GM12864 (cell line): Measurements from ENCODE around the gene KCNQ1.

ENCODE experiments used
- DNase-seq: peaks from one replicate; pipeline ENCODE4 v3.0.0-alpha.2; 2011; ENCODE audit warnings: low read depth
- H3K4me3 ChIP-seq: 2 replicates; pipeline ENCODE4 v1.5.1; 2011; ENCODE audit warnings: mild to moderate bottlenecking, low read depth, low read length, control low read depth
- CTCF ChIP-seq: IDR thresholded peaks from 2 replicates; pipeline ENCODE4 v1.5.1; 2011; ENCODE audit warnings: low read depth, mild to moderate bottlenecking, moderate library complexity, low read length, control low read depth, inconsistent platforms; ENCODE audit errors: missing control alignments

The KCNQ1 gene

GRCh38 chr11:2859699-2860037 is 414.9 kb downstream of the KCNQ1 start:
- no peak for DNase-seq
- TF ChIP-seq CTCF = no peak
- no peak overlapping the region for H3K4me3 ChIP-seq

- H3K4me3 ChIP-seq = no peak overlapping the region
- TF ChIP-seq CTCF = no peak
- DNase-seq = no peak
Measured at GRCh38 chr11:2860636-2861035, 415.8 kb downstream of the KCNQ1 start.

GRCh38 chr11:2862395-2863275 is 417.8 kb downstream of the KCNQ1 start:
- DNase-seq = no peak
- no peak for TF ChIP-seq CTCF
- no peak overlapping the region for H3K4me3 ChIP-seq

GRCh38 chr11:2863276-2863618 is 418.4 kb downstream of the KCNQ1 start:
- no peak for TF ChIP-seq CTCF
- no peak for DNase-seq
- no peak overlapping the region for H3K4me3 ChIP-seq

- no peak overlapping the region for H3K4me3 ChIP-seq
- no peak for TF ChIP-seq CTCF
- no peak for DNase-seq
Measured at GRCh38 chr11:2864901-2865300, 420.1 kb downstream of the KCNQ1 start.

- no peak for DNase-seq
- no peak overlapping the region for H3K4me3 ChIP-seq
- no peak for TF ChIP-seq CTCF
Measured at GRCh38 chr11:2865922-2866577, 421.2 kb downstream of the KCNQ1 start.

GRCh38 chr11:2867142-2867541 is 422.3 kb downstream of the KCNQ1 start:
- H3K4me3 ChIP-seq = no peak overlapping the region
- TF ChIP-seq CTCF = no peak
- no peak for DNase-seq
